MM.1S (cell line): ENCODE data around the gene SPPL3.

Experiments
- DNase-seq: peaks from one replicate; pipeline ENCODE4 v3.0.0-alpha.2; 2015
- H2AFZ ChIP-seq: fragments of 300-600 bp; sonication (generic); 2 replicates; pipeline ENCODE4 v1.6.0; 2016; ENCODE audit warnings: antibody characterized with exemption, low read length
- H3F3A ChIP-seq: fragments of 300-600 bp; sonication (generic); 2 replicates; pipeline ENCODE4 v1.6.1; 2016; ENCODE audit warnings: mild to moderate bottlenecking, antibody characterized with exemption, low read length, moderate library complexity, mixed read lengths; ENCODE audit not compliant: insufficient read depth
- H3K27ac ChIP-seq: fragments of 300-600 bp; sonication (generic); 2 replicates; pipeline ENCODE4 v1.5.1; 2016; ENCODE audit warnings: mild to moderate bottlenecking, low read length
- H3K27me3 ChIP-seq: fragments of 300-600 bp; sonication (generic); replicated peaks from 2 replicates; pipeline ENCODE4 v1.6.0; 2016; ENCODE audit warnings: low read length; ENCODE audit not compliant: insufficient read depth
- H3K36me3 ChIP-seq: fragments of 300-600 bp; sonication (generic); replicated peaks from 2 replicates; pipeline ENCODE4 v1.6.1; 2016; ENCODE audit warnings: mild to moderate bottlenecking, low read length, mixed read lengths; ENCODE audit not compliant: insufficient read depth
- H3K4me1 ChIP-seq: fragments of 300-600 bp; sonication (generic); 2 replicates; pipeline ENCODE4 v1.6.1; 2016; ENCODE audit warnings: low read length, mixed read lengths
- H3K4me2 ChIP-seq: fragments of 300-600 bp; sonication (generic); 2 replicates; pipeline ENCODE4 v1.6.0; 2016; ENCODE audit warnings: low read depth, low read length
- H3K4me3 ChIP-seq: fragments of 300-600 bp; sonication (generic); 2 replicates; pipeline ENCODE4 v1.5.1; 2016; ENCODE audit warnings: low read length, mixed read lengths
- H3K79me2 ChIP-seq: fragments of 300-600 bp; sonication (generic); 2 replicates; pipeline ENCODE4 v1.6.1; 2016; ENCODE audit warnings: mixed run types, low read length, mixed read lengths
- H3K9ac ChIP-seq: fragments of 300-600 bp; sonication (generic); 2 replicates; pipeline ENCODE4 v1.6.1; 2016; ENCODE audit warnings: low read length, mixed read lengths
- H3K9me2 ChIP-seq: fragments of 300-600 bp; sonication (generic); replicated peaks from 2 replicates; pipeline ENCODE4 v1.6.1; 2016; ENCODE audit warnings: mild to moderate bottlenecking, low read length, mixed read lengths; ENCODE audit not compliant: insufficient read depth
- H3K9me3 ChIP-seq: fragments of 300-600 bp; sonication (generic); replicated peaks from 2 replicates; pipeline ENCODE4 v1.6.1; 2016; ENCODE audit warnings: mild to moderate bottlenecking, low read length, mixed read lengths; ENCODE audit not compliant: insufficient read depth
- H4K20me1 ChIP-seq: fragments of 300-600 bp; sonication (generic); 2 replicates; pipeline ENCODE4 v1.6.1; 2016; ENCODE audit warnings: mild to moderate bottlenecking, low read length, moderate library complexity, mixed read lengths; ENCODE audit not compliant: insufficient read depth
- EZH2 ChIP-seq: fragments of 300-600 bp; sonication (generic); optimal IDR thresholded peaks from 2 replicates; pipeline ENCODE3; 2017; ENCODE audit warnings: low read depth, mild to moderate bottlenecking, antibody characterized with exemption, low read length, mixed read lengths
- EZH2phosphoT487 ChIP-seq: fragments of 300-600 bp; sonication (generic); IDR thresholded peaks from 2 replicates; pipeline ENCODE4 v1.6.1; 2018; ENCODE audit warnings: antibody characterized with exemption, low read length
- TF ChIP-seq, protein P1 (sequence below): fragments of 300-600 bp; sonication (generic); IDR thresholded peaks from 2 replicates; pipeline ENCODE4 v1.5.1; 2016; ENCODE audit warnings: antibody characterized with exemption, low read length, mixed read lengths

Gene SPPL3

DNA sequence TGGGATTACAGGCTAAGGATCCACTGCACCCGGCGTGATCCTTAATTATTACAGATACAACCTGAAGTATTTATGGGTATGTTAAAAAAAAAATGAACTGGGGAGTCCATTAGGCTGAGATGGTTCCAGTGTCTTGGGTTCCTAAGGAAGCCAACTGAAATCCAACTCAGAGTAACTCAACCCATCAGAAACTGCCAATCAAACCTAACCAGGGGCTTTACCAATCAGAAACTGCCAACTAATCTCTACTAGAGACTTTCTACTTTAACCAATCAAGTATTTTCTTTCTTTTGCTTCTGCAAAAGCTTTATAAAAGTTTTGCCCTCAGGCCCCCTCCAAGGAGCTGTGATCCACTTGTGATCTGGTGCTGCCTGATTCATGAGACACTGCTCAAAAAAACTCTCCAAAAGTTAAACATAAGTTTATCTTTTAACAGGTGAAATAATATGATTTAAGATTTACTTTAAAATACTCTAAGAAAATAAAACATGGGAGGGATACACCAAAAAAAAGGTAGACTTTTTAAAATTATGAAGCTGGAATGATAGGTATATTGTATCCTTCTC lies 90.5 kb downstream of the SPPL3 start:
- no peaks in the 10 kb centered on the region for H3K9me3 ChIP-seq
- H3K4me2 ChIP-seq, result no peak overlapping the region
- no peak overlapping the region for H3K27ac ChIP-seq
- H3K27me3 ChIP-seq, result no peaks in the 10 kb centered on the region
- H4K20me1 ChIP-seq, result no peaks in the 10 kb centered on the region
- H3K9ac ChIP-seq, result no peak overlapping the region
- H2AFZ ChIP-seq, result no peak overlapping the region
- no peaks in the 10 kb centered on the region for H3K36me3 ChIP-seq
- H3K4me3 ChIP-seq, result no peak overlapping the region
- TF ChIP-seq EZH2 (no peak), EZH2phosphoT487 (no peak)
- TF ChIP-seq, protein P1, sequence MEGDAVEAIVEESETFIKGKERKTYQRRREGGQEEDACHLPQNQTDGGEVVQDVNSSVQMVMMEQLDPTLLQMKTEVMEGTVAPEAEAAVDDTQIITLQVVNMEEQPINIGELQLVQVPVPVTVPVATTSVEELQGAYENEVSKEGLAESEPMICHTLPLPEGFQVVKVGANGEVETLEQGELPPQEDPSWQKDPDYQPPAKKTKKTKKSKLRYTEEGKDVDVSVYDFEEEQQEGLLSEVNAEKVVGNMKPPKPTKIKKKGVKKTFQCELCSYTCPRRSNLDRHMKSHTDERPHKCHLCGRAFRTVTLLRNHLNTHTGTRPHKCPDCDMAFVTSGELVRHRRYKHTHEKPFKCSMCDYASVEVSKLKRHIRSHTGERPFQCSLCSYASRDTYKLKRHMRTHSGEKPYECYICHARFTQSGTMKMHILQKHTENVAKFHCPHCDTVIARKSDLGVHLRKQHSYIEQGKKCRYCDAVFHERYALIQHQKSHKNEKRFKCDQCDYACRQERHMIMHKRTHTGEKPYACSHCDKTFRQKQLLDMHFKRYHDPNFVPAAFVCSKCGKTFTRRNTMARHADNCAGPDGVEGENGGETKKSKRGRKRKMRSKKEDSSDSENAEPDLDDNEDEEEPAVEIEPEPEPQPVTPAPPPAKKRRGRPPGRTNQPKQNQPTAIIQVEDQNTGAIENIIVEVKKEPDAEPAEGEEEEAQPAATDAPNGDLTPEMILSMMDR, result no peak
- H3K9me2 ChIP-seq, result no peaks in the 10 kb centered on the region
- no peaks in the 10 kb centered on the region for H3K4me1 ChIP-seq
- H3K79me2 ChIP-seq, result peaks cover 18% of the 10 kb centered on the region
- DNase-seq, result no peak
- no peaks in the 10 kb centered on the region for H3F3A ChIP-seq

DNA sequence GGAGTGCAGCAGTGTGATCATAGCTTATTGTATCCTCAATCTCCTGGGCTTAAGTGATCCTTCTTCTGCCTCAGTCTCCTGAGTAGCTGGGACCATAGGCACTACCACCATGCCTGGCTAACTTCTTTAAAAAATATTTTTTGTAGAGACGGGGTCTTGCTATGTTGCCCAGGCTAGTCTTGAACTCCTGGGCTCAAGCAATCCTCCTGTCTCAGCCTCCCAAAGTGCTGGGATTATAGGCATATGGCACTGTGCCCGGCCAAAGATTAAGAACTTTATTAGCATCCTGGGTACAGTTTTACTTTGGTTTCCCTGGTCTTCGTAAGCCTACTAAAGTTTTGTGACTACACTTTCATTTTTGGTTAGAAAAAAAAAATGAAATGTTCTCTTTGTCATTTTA lies 94.1 kb downstream of the SPPL3 start:
- Histone ChIP-seq H3K79me2 (peaks cover 4% of the 10 kb centered on the region), H3K27ac (no peak overlapping the region), H3K27me3 (no peaks in the 10 kb centered on the region), H3K4me1 (no peaks in the 10 kb centered on the region), H3K9ac (no peak overlapping the region), H3K4me3 (no peak overlapping the region), H3F3A (no peaks in the 10 kb centered on the region), H4K20me1 (no peaks in the 10 kb centered on the region), H3K9me2 (no peaks in the 10 kb centered on the region), H3K36me3 (no peaks in the 10 kb centered on the region), H3K4me2 (no peak overlapping the region), H2AFZ (no peak overlapping the region), H3K9me3 (no peaks in the 10 kb centered on the region)
- TF ChIP-seq EZH2 (no peak), EZH2phosphoT487 (no peak)
- TF ChIP-seq, protein P1, result no peak
- no peak for DNase-seq

DNA sequence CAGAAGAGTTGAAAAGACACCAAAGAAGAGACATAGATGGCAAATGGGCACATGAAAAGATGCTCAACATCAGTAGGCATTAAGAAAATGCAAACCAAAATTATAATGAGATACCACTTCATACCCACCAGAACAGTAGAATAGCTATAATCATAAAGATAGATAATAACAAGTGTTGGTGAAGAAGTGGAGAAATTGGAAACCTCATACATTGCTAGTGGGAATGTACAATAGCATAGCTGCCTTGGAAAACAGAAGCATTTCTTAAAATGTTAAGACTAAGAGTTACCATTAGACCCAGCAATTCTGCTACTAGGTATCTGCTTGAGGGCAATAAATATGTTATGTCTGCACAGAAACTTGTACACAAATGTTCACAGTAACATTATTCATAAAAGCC lies 99.7 kb downstream of the SPPL3 start:
- no peak overlapping the region for H2AFZ ChIP-seq
- peaks cover 31% of the 10 kb centered on the region for H3K4me1 ChIP-seq
- H3K4me3 ChIP-seq, result no peak overlapping the region
- peaks cover 8% of the 10 kb centered on the region for H3F3A ChIP-seq
- no peaks in the 10 kb centered on the region for H3K9me3 ChIP-seq
- no peaks in the 10 kb centered on the region for H3K9me2 ChIP-seq
- no peak for DNase-seq
- no peaks in the 10 kb centered on the region for H3K36me3 ChIP-seq
- H3K9ac ChIP-seq, result no peak overlapping the region
- TF ChIP-seq EZH2, result no peak
- TF ChIP-seq, protein P1, result no peak
- TF ChIP-seq EZH2phosphoT487, result no peak
- H3K27ac ChIP-seq, result no peak overlapping the region
- H3K4me2 ChIP-seq, result no peak overlapping the region
- H3K27me3 ChIP-seq, result no peaks in the 10 kb centered on the region
- no peaks in the 10 kb centered on the region for H4K20me1 ChIP-seq
- H3K79me2 ChIP-seq, result peaks cover 20% of the 10 kb centered on the region
